Measurements from ENCODE around the gene MYZAP.

Gene MYZAP

GRCh38 chr15:57589754-57590153, 1.9 kb upstream of the MYZAP start:
- H3K27me3 ChIP-seq (ENCODE audit: control insufficient read depth in 1 of 2, insufficient read depth in 1 of 2, low read length in 2 of 2), result peaks cover 11 to 72% of the 10 kb centered on the region in 2 experiments
- no peak overlapping the region for H2BK5ac ChIP-seq (ENCODE audit: low read depth, low read length, poor library complexity, severe bottlenecking)
- H3K79me1 ChIP-seq (replicated peaks; ENCODE audit: low read length, poor library complexity, severe bottlenecking), result no peaks in the 10 kb centered on the region
- H3K23ac ChIP-seq (ENCODE audit: low read length in 2 of 2), result no peak overlapping the region
- H2AK5ac ChIP-seq (ENCODE audit: low read length, severe bottlenecking), result no peak overlapping the region
- no peak overlapping the region for H2BK15ac ChIP-seq (ENCODE audit: low read depth, poor library complexity, severe bottlenecking)
- no peak overlapping the region for H4K8ac ChIP-seq (ENCODE audit: low read length)
- no peak overlapping the region for H3K18ac ChIP-seq (ENCODE audit: low read depth in 1 of 2, low read length in 2 of 2)
- DNase-seq, result no peak
- no peak overlapping the region for H2BK12ac ChIP-seq (ENCODE audit: low read length in 2 of 2)
- H3K36me3 ChIP-seq (ENCODE audit: control insufficient read depth in 1 of 2, insufficient read depth in 2 of 2, low read depth in 1 of 2, low read length in 2 of 2), result no peaks in the 10 kb centered on the region
- no peak overlapping the region for H3K27ac ChIP-seq (ENCODE audit: low read length, poor library complexity, severe bottlenecking)
- peaks cover 7% of the 10 kb centered on the region for H3K4me1 ChIP-seq (ENCODE audit: control insufficient read depth, insufficient read depth, low read depth, low read length)
- H3K14ac ChIP-seq (ENCODE audit: low read length in 2 of 2), result no peak overlapping the region
- no peak overlapping the region for H3K4ac ChIP-seq (ENCODE audit: low read depth in 1 of 2, low read length in 2 of 2)
- no peak overlapping the region for H2AFZ ChIP-seq (ENCODE audit: low read depth, low read length)
- H2BK120ac ChIP-seq (ENCODE audit: low read depth, low read length), result no peak overlapping the region
- H3K4me2 ChIP-seq (ENCODE audit: low read length, poor library complexity, severe bottlenecking), result no peak overlapping the region
- 92% methylated on average over 2 of the region's 2 CpGs for WGBS
- no peak overlapping the region for H4K91ac ChIP-seq (ENCODE audit: low read length)
- no peaks in the 10 kb centered on the region for H3K9me3 ChIP-seq (ENCODE audit: control insufficient read depth, low read length)
- no peak overlapping the region for H3K4me3 ChIP-seq (ENCODE audit: insufficient read depth in 1 of 2, low read depth in 1 of 2, low read length in 2 of 2)
- no peak overlapping the region for H3K9ac ChIP-seq (ENCODE audit: low read length)

DNA sequence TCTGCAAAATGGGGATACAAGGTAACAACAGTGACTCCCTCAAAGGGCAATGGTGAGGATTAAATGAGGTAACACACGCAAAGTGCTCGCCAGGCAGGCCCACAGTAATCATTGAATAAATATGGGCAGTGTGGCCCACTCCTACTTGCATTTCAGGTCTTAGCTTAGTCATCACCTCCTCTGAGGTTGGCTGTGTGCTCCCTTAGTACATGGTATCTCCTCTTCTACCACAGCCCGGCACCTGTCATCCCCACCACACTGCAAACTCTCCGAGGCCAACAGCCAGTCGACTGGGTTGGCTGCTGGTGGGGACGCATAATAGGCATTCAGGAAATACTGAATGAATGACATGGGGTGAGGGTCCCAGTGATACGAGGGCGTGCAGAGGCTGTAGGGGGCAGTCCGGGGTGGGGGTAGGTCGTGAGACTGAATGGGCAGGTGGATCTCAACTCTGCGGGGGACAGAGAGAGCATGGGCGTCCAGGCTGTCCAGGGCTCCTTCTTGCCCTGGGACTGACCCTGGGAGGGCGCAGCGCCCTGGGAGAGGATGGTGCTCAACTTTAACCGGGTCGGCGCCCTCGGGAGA, 375 bp upstream of the MYZAP start:
- 30% methylated on average over 14 of the region's 18 CpGs for whole genome bisulfite sequencing

GRCh38 chr15:57592426-57592825, 722 bp downstream of the MYZAP start:
- Histone ChIP-seq H3K36me3 (ENCODE audit: control insufficient read depth in 1 of 2, insufficient read depth in 2 of 2, low read depth in 1 of 2, low read length in 2 of 2) (no peaks in the 10 kb centered on the region), H3K27me3 (ENCODE audit: control insufficient read depth in 1 of 2, insufficient read depth in 1 of 2, low read length in 2 of 2) (peaks cover 11 to 76% of the 10 kb centered on the region in 2 experiments), H3K9ac (ENCODE audit: low read length) (peak overlapping the region; percentile 39), H3K27ac (ENCODE audit: low read length, poor library complexity, severe bottlenecking) (no peak overlapping the region), H2AFZ (ENCODE audit: low read depth, low read length) (no peak overlapping the region), H3K4me3 (ENCODE audit: insufficient read depth in 1 of 2, low read depth in 1 of 2, low read length in 2 of 2) (peak overlapping the region in 1 of 2 experiments; percentile 67), H3K4me1 (ENCODE audit: control insufficient read depth, insufficient read depth, low read depth, low read length) (peaks cover 7% of the 10 kb centered on the region), H2BK120ac (ENCODE audit: low read depth, low read length) (no peak overlapping the region), H3K14ac (ENCODE audit: low read length in 2 of 2) (no peak overlapping the region), H2AK5ac (ENCODE audit: low read length, severe bottlenecking) (no peak overlapping the region), H2BK15ac (ENCODE audit: low read depth, poor library complexity, severe bottlenecking) (no peak overlapping the region), H3K23ac (ENCODE audit: low read length in 2 of 2) (no peak overlapping the region), H3K18ac (ENCODE audit: low read depth in 1 of 2, low read length in 2 of 2) (no peak overlapping the region), H4K8ac (ENCODE audit: low read length) (no peak overlapping the region), H3K9me3 (ENCODE audit: control insufficient read depth, low read length) (no peaks in the 10 kb centered on the region), H4K91ac (ENCODE audit: low read length) (no peak overlapping the region), H2BK12ac (ENCODE audit: low read length in 2 of 2) (no peak overlapping the region), H3K4me2 (ENCODE audit: low read length, poor library complexity, severe bottlenecking) (no peak overlapping the region), H3K4ac (ENCODE audit: low read depth in 1 of 2, low read length in 2 of 2) (no peak overlapping the region), H2BK5ac (ENCODE audit: low read depth, low read length, poor library complexity, severe bottlenecking) (no peak overlapping the region), H3K79me1 (replicated peaks; ENCODE audit: low read length, poor library complexity, severe bottlenecking) (no peaks in the 10 kb centered on the region)
- 87% methylated on average over 5 of the region's 5 CpGs for WGBS
- DNase-seq, result no peak

More for the DNA sequence above, 375 bp upstream of the MYZAP start:
- peak overlapping the region; percentile 46 to 70 for H3K4me3 ChIP-seq (ENCODE audit: insufficient read depth in 1 of 2, low read depth in 1 of 2, low read length in 2 of 2)
- DNase-seq, result no peak
- peaks cover 11 to 74% of the 10 kb centered on the region in 2 experiments for H3K27me3 ChIP-seq (ENCODE audit: control insufficient read depth in 1 of 2, insufficient read depth in 1 of 2, low read length in 2 of 2)
- H3K14ac ChIP-seq (ENCODE audit: low read length in 2 of 2), result no peak overlapping the region
- H4K91ac ChIP-seq (ENCODE audit: low read length), result no peak overlapping the region
- H4K8ac ChIP-seq (ENCODE audit: low read length), result no peak overlapping the region
- H3K9ac ChIP-seq (ENCODE audit: low read length), result no peak overlapping the region
- no peaks in the 10 kb centered on the region for H3K36me3 ChIP-seq (ENCODE audit: control insufficient read depth in 1 of 2, insufficient read depth in 2 of 2, low read depth in 1 of 2, low read length in 2 of 2)
- H3K79me1 ChIP-seq (replicated peaks; ENCODE audit: low read length, poor library complexity, severe bottlenecking), result no peaks in the 10 kb centered on the region
- H3K23ac ChIP-seq (ENCODE audit: low read length in 2 of 2), result no peak overlapping the region
- H3K9me3 ChIP-seq (ENCODE audit: control insufficient read depth, low read length), result no peaks in the 10 kb centered on the region
- no peak overlapping the region for H2AFZ ChIP-seq (ENCODE audit: low read depth, low read length)
- peak overlapping the region; percentile 73 for H3K4me2 ChIP-seq (ENCODE audit: low read length, poor library complexity, severe bottlenecking)
- H3K4me1 ChIP-seq (ENCODE audit: control insufficient read depth, insufficient read depth, low read depth, low read length), result peaks cover 7% of the 10 kb centered on the region
- H3K4ac ChIP-seq (ENCODE audit: low read depth in 1 of 2, low read length in 2 of 2), result no peak overlapping the region
- peak overlapping the region in 1 of 2 experiments; percentile 42 for H3K18ac ChIP-seq (ENCODE audit: low read depth in 1 of 2, low read length in 2 of 2)
- H2BK15ac ChIP-seq (ENCODE audit: low read depth, poor library complexity, severe bottlenecking), result no peak overlapping the region
- H2BK12ac ChIP-seq (ENCODE audit: low read length in 2 of 2), result no peak overlapping the region
- H2AK5ac ChIP-seq (ENCODE audit: low read length, severe bottlenecking), result no peak overlapping the region
- no peak overlapping the region for H3K27ac ChIP-seq (ENCODE audit: low read length, poor library complexity, severe bottlenecking)
- H2BK120ac ChIP-seq (ENCODE audit: low read depth, low read length), result no peak overlapping the region
- no peak overlapping the region for H2BK5ac ChIP-seq (ENCODE audit: low read depth, low read length, poor library complexity, severe bottlenecking)

DNA sequence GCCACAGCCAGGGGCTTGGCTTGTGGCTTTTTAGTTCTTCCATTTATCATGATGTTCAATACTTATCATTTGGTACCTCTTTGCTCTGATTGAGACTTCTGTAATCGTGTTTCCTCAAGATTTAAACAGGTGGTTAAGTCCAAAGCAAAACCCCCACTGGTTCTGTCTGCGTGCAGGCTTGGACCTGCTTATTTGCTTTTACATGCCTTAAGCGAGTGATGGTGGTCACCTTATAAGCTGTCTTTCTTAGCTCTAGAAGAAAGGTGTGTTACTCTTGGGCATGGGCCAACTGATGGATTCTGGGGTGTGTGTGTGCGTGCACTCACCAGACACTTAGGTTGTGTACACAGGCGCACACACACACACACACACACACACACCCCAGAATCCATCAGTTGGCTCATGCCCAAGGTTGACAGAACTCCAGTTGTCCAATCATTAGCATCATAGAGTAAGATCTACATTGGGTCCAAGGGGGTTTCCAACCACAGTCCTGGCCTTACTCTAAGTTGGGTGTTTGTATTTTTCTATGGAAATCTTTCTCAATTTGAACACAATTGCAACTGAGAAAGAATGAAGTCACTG, 1.2 kb downstream of the MYZAP start:
- no peak overlapping the region for H4K91ac ChIP-seq (ENCODE audit: low read length)
- no peak overlapping the region for H2AK5ac ChIP-seq (ENCODE audit: low read length, severe bottlenecking)
- 100% methylated on average over 3 of the region's 5 CpGs for WGBS
- H3K14ac ChIP-seq (ENCODE audit: low read length in 2 of 2), result no peak overlapping the region
- H3K4me1 ChIP-seq (ENCODE audit: control insufficient read depth, insufficient read depth, low read depth, low read length), result peaks cover 7% of the 10 kb centered on the region
- no peak overlapping the region for H2BK12ac ChIP-seq (ENCODE audit: low read length in 2 of 2)
- H3K9me3 ChIP-seq (ENCODE audit: control insufficient read depth, low read length), result no peaks in the 10 kb centered on the region
- H2AFZ ChIP-seq (ENCODE audit: low read depth, low read length), result no peak overlapping the region
- no peak overlapping the region for H3K4ac ChIP-seq (ENCODE audit: low read depth in 1 of 2, low read length in 2 of 2)
- H3K4me3 ChIP-seq (ENCODE audit: insufficient read depth in 1 of 2, low read depth in 1 of 2, low read length in 2 of 2), result no peak overlapping the region
- H3K27me3 ChIP-seq (ENCODE audit: control insufficient read depth in 1 of 2, insufficient read depth in 1 of 2, low read length in 2 of 2), result peaks cover 11 to 74% of the 10 kb centered on the region in 2 experiments
- no peak overlapping the region for H2BK15ac ChIP-seq (ENCODE audit: low read depth, poor library complexity, severe bottlenecking)
- H3K4me2 ChIP-seq (ENCODE audit: low read length, poor library complexity, severe bottlenecking), result no peak overlapping the region
- H3K9ac ChIP-seq (ENCODE audit: low read length), result no peak overlapping the region
- H3K18ac ChIP-seq (ENCODE audit: low read depth in 1 of 2, low read length in 2 of 2), result no peak overlapping the region
- H4K8ac ChIP-seq (ENCODE audit: low read length), result no peak overlapping the region
- H3K23ac ChIP-seq (ENCODE audit: low read length in 2 of 2), result no peak overlapping the region
- H3K79me1 ChIP-seq (replicated peaks; ENCODE audit: low read length, poor library complexity, severe bottlenecking), result no peaks in the 10 kb centered on the region
- H2BK120ac ChIP-seq (ENCODE audit: low read depth, low read length), result no peak overlapping the region
- no peak overlapping the region for H2BK5ac ChIP-seq (ENCODE audit: low read depth, low read length, poor library complexity, severe bottlenecking)
- DNase-seq, result no peak
- no peaks in the 10 kb centered on the region for H3K36me3 ChIP-seq (ENCODE audit: control insufficient read depth in 1 of 2, insufficient read depth in 2 of 2, low read depth in 1 of 2, low read length in 2 of 2)
- H3K27ac ChIP-seq (ENCODE audit: low read length, poor library complexity, severe bottlenecking), result no peak overlapping the region

All from mesenchymal stem cell (in vitro differentiated cells and primary cell).